NCI-H82 treated with DMSO at 0.1 percent for 48 hours (cell line): Measurements from ENCODE around the gene TECTA.

ENCODE experiments used
- DNase-seq: peaks from one replicate; lab custom pipeline; 2025; ENCODE audit not compliant: unreplicated experiment; lab: John Stamatoyannopoulos, UW

Gene TECTA

GRCh38 chr11:121129362-121130340 is 28.6 kb downstream of the TECTA start:
- no peak for DNase-seq

GRCh38 chr11:121131656-121132055 is 30.6 kb downstream of the TECTA start:
- DNase-seq: no peak

GRCh38 chr11:121132211-121132976 is 31.4 kb downstream of the TECTA start:
- DNase-seq: no peak

DNA sequence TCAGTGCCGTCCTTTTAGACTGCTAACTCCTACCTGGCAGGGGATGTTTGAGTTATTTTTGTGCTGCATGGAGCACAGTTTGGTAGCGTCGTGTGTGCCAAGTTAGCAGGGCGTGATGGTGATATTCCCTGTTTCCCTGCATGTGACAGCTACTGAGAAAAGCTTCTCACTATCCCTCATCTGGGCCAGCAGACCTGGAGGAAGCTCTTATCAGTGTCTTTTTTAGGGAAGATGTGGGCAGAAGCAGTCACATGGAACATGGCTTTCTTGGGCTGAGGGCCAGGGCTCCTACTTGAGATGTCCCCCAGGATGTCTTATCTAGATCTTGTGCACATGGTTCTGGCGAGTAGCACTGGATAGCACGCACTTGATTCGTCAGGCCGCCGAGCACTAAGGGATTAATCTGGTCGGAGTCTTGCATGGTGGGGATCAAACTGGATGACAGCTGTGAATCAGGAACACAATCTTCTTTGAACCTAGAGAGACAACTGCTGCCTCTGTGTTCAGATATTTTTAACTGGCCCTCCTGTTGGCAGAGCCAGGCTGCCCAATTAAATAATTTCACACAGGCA is 33.8 kb downstream of the TECTA start:
- no peak for DNase-seq

DNA sequence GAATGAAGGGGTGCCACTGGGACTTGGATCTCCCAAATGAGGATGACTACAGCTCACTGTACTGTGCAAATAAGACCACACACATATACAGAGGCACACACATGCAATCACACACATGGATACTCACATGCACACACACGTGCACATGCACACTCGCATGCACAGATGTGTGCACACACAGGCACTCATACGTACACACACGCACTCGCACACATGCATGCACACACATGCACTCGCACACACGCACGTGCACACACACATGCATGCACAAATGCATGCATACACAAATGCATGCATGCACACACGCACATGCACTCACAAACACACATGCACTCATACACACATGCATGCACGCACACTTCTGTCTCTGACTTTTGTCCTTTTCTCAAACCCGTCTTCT is 36.0 kb downstream of the TECTA start:
- DNase-seq: no peak

GRCh38 chr11:121138259-121138658 is 37.2 kb downstream of the TECTA start:
- DNase-seq: no peak

DNA sequence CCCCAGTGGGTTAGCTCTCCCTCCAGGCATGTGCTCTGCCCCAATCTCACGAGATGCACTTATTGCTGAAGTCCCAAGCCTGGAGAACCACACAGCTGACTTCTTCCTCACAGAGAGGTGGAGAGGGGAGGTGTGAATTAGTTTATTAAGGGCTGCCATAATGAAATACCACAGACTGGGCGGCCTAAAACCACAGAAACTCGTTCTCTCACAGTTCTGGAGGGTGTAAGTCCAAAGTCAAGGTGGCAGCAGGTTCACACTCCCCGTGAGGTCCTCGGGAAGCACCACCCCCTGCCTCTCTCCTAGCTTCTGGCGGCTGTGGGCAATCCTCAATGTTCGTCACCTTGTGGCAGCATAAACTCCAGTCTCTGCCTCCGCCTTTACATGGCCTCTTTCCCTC is 39.3 kb downstream of the TECTA start:
- no peak for DNase-seq

DNA sequence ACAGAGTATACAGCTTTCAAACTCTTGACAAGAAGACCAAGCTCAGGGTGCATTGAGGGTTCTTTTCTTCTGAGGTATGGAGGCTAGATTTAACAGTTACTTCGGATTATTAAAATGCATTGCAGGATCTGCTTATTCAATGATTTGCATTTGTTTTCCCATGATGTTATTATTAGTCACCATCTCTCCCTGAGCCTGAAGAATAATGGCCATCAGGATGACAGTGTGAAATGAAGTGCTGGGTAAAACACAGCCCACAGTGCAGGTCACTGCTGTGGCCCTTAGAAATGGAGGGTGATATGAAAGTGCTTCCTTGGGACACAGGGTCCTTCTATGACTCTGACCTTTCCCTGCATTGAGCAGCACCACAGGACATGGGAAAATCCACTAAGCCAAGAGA is 40.0 kb downstream of the TECTA start:
- no peak for DNase-seq

DNA sequence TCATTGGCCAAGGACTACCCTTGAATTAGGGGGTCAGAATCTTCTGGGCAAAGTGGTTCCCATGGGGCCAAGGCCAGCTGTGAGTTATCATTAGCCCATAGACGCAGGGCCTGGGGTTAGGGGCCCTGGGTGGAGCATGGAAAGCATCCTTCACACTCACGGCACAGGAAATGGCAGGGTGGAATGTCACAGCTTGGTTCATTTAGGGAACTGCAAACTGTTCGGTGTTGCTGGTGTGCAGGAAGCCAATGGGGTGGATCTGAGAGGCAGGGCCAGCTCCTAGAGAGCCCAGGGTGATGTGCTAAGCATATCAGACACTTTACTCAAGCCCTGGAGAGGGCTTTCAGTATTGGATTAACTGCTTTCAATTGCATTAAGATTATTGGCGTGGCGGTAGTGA is 42.9 kb downstream of the TECTA start:
- peak; percentile 51 for DNase-seq

GRCh38 chr11:121144723-121145122 is 43.7 kb downstream of the TECTA start:
- DNase-seq: no peak

DNA sequence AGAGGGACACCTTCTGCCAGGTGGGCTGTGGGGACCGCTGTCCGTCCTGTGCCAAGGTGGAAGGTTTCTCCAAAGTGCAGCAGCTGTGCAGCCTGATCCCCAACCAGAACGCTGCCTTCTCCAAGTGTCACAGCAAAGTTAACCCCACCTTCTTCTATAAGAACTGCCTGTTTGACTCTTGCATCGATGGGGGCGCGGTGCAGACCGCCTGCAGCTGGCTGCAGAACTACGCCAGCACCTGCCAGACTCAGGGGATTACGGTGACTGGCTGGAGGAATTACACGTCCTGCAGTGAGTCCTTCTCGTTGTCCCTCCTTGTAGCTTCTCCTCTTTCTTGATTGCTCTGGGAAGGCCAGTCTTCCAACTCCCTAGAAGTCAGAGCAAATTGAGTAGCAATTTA is 44.8 kb downstream of the TECTA start:
- DNase-seq: no peak

DNA sequence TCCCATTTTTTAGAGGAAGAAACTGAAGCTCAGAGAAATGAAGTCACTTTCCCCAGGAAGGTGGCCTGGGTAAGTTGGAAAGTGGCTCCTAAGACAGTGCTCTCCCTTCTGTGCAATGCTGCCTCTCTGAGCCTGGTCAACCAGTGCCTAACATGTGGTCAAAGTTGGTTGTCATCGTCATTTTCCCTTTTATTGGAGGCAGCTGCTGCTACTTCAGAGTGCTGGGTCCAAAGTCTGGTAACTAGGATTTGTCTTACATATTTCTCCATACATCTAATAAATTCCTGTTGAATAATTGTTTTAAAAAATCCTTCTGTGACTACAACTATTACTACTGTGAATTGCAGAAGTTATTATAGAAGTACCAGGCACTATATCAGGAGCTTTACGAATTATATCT is 48.1 kb downstream of the TECTA start:
- DNase-seq: no peak

DNA sequence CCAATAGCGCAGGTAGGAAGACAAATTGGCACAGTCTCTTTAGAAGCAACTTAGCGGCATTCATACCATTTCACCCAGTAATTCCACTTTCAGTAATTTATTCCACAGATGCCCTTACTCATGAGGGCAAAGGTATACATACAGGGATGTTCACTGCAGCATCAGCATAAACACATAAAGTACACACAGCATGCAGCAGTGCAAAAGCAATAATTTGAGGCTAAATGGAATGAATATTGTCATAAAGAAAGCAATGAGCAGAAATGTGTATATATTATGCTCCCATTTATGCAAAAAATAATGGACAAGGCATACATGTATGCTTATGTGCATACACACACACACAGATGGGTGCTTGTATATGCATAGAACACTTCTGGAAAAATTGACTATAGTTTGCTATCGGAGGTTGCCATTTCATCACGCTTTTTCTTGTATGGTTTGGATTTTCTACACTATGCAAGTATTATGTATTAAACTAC is 50.2 kb downstream of the TECTA start:
- no peak for DNase-seq

- peak; percentile 1 for DNase-seq
These were observed 51.7 kb downstream of the TECTA start for GRCh38 chr11:121152764-121153163.

GRCh38 chr11:121153472-121153871 is 52.4 kb downstream of the TECTA start:
- no peak for DNase-seq

DNA sequence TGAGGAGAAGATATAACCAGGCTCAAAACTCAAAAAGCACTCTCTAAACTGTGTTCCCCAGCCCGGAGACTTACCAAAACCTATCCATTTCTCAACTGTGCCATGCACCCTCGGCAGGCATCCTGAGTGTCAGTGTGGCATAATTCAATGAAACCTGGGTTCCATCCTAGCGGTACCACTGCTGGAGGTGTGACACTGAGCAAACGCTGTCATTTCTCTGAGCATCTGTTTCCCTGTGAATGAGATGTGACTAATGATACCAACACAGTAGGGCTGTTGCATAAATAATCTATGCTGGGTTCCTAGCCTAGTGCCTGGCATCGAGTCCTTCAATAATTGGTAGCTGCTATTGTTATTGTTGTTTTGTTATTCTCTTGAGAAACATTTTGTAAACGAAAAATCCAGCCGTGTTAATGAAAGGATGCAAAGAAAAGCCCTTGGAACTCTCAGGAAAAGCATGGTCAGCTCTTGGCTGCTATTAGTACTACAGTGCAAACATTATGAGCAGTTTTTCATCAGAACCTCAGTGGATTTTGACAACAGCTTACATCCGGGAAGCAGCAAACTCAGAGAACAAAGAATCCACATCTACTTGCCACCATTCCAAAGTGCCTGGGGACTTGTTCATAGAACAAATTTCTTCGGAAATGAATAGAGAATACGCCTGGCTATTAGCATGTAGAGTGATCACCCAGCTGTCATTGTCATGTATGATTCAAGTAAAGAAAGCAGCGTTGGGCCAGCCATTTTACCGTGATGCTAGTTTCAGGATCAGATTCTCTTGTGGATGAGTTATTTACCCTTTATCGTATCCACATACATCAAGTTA is 53.7 kb downstream of the TECTA start:
- no peak for DNase-seq

- no peak for DNase-seq
These were observed 56.7 kb downstream of the TECTA start for GRCh38 chr11:121157756-121158155.

DNA sequence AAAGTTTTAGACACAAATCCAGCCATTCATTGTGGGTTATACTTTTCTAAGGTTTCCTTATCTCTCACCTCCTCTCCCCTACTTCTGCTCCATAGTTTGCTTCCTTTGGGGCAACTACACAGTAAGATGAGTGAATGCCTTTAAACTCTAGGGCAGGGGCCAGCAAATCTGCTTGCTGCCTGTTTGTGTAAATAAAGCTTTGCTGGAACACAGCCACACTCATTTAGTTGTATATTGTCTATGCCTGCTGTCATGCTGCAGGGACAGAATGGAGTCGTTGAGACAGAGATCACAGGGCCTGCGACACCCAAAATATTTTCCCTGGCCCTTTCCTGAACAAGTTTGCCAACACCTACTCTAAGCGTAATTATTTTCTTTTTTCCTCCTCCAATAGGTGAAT is 58.7 kb downstream of the TECTA start:
- DNase-seq: no peak

DNA sequence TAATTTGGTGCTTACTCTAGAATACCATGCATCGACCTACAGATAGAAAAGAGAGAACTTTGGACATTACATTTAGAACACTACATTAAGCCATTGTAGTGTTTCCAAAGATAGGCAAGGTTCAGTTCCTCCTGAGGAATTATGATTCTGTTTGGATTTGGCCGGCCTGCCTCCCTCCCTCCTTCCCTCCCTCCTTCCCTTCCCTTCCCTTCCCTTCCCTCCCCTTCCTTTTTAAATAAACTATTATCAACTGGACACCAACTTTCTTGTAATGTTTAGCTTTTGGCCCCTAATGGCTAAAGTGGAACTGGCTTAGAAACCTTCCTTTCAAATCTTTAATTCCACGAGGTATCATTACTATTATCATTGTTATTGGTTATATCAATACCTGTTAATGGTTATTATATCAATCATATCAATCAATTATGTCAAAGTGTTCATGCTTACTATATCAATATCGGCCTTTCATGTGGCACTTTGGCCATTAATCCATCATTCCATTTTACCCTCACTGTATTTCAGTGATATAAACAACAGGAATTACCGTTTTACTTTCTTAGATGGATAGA is 60.4 kb downstream of the TECTA start:
- no peak for DNase-seq

DNA sequence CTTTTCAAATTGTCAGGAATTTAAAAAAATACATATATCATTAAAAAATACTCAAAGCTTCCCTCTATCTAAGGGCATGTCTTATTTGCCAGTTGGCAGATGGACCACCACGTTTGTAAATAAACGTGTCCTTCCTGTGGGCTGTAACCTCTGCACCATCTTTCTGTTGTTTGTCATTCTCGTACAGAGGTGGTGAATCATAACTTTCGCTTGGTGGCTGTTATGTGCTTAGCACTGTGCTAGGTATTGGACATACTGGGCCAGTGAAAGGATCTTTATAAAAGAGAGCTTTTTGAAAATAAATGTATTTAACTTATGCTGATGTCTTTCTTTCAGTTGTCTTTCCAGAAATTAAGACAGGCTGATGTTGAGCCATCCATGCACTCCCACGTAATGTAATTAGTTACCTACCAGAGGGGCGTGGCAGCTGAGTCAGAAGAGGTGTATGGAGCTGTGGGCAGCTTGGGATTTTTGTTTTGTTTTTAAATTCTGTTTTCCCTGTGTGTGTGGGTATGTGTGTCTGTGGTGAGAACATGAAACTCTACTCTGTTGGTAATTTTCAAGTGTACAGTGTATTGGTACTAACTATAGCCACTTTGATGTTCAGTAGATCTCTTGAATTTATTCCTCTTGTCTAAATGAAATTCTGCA is 62.7 kb downstream of the TECTA start:
- no peak for DNase-seq
